Left ventricle myocardium inferior (tissue), 1 donor: ENCODE measurements around the gene CASZ1. TPM values are rescaled to one million over a fixed set of nuclear protein-coding genes. Genes with fewer than 3 reads are reported as not detected.

Source experiments
- DNase-seq: peaks from one replicate; pipeline ENCODE4 v3.0.0-alpha.2; 2020
- H3K27ac ChIP-seq: fragments of 200-600 bp; replicated peaks from 2 replicates; pipeline ENCODE4 v1.8.0; 2021
- H3K27me3 ChIP-seq: fragments of 200-600 bp; 2 replicates; pipeline ENCODE4 v1.8.0; 2021; ENCODE audit warnings: low read depth
- H3K36me3 ChIP-seq: fragments of 200-600 bp; 2 replicates; pipeline ENCODE4 v1.8.0; 2021
- H3K4me1 ChIP-seq: fragments of 200-600 bp; 2 replicates; pipeline ENCODE4 v1.8.0; 2021
- H3K4me3 ChIP-seq: fragments of 200-600 bp; 2 replicates; pipeline ENCODE4 v1.8.0; 2021; ENCODE audit warnings: mild to moderate bottlenecking, moderate library complexity
- H3K9me3 ChIP-seq: fragments of 200-600 bp; replicated peaks from 2 replicates; pipeline ENCODE4 v1.8.0; 2021
- CTCF ChIP-seq: fragments of 200-600 bp; IDR thresholded peaks from 2 replicates; pipeline ENCODE4 v1.8.0; 2021; ENCODE audit warnings: antibody characterized with exemption, mild to moderate bottlenecking, borderline replicate concordance
- intact Hi-C: fragments of 100-400 bp; cut with micrococcal nuclease; formaldehyde crosslinking; loops from one replicate; pipeline ENCODE4 v1.11.0; 2022
- total RNA-seq: library from RNA; stranded (reverse); fragmentation: NEBNext Ultra II Directional; extraction: Animal tissue kit (Norgen Biotek cat#: 25700); gene quantifications from one replicate; pipeline ENCODE4 v1.2.1, GENCODE V29; 2021
- donor health status: DM: no; HTN: yes; CAD: no; lungs with severe emphysema.

Gene CASZ1
- total RNA-seq, 1 donor from 2014 or later = 56.3 TPM

- Histone ChIP-seq H3K27me3 (no peaks in the 10 kb centered on the region), H3K4me1 (peaks cover 10% of the 10 kb centered on the region), H3K36me3 (peaks cover 40% of the 10 kb centered on the region), H3K9me3 (no peaks in the 10 kb centered on the region), H3K4me3 (no peak overlapping the region), H3K27ac (no peak overlapping the region)
- TF ChIP-seq CTCF = no peak
- DNase-seq = no peak
- intact Hi-C loops = no loop called here
Measured at GRCh38 chr1:10651389-10651766, 145.1 kb downstream of the CASZ1 start.

GRCh38 chr1:10650556-10651388 lies 145.7 kb downstream of the CASZ1 start:
- no peak overlapping the region for H3K27ac ChIP-seq
- no peak for DNase-seq
- H3K4me1 ChIP-seq = peaks cover 15% of the 10 kb centered on the region
- H3K36me3 ChIP-seq = peaks cover 40% of the 10 kb centered on the region
- H3K27me3 ChIP-seq = no peaks in the 10 kb centered on the region
- no peaks in the 10 kb centered on the region for H3K9me3 ChIP-seq
- TF ChIP-seq CTCF = no peak
- intact Hi-C loops = no loop called here
- no peak overlapping the region for H3K4me3 ChIP-seq

- no peak overlapping the region for H3K27ac ChIP-seq
- no peak overlapping the region for H3K4me3 ChIP-seq
- intact Hi-C loops = no loop called here
- DNase-seq = no peak
- no peaks in the 10 kb centered on the region for H3K27me3 ChIP-seq
- H3K9me3 ChIP-seq = no peaks in the 10 kb centered on the region
- no peak for TF ChIP-seq CTCF
- peaks cover 45% of the 10 kb centered on the region for H3K36me3 ChIP-seq
- peaks cover 15% of the 10 kb centered on the region for H3K4me1 ChIP-seq
Measured at GRCh38 chr1:10649517-10650201, 146.8 kb downstream of the CASZ1 start.

- Histone ChIP-seq H3K9me3 (no peaks in the 10 kb centered on the region), H3K4me1 (peaks cover 15% of the 10 kb centered on the region), H3K27ac (no peak overlapping the region), H3K27me3 (no peaks in the 10 kb centered on the region), H3K36me3 (peaks cover 46% of the 10 kb centered on the region), H3K4me3 (no peak overlapping the region)
- TF ChIP-seq CTCF = no peak
- no peak for DNase-seq
- intact Hi-C loops = no loop called here
Measured at GRCh38 chr1:10648689-10649516, 147.5 kb downstream of the CASZ1 start.

GRCh38 chr1:10647414-10648170 lies 148.9 kb downstream of the CASZ1 start:
- no peak for TF ChIP-seq CTCF
- peaks cover 46% of the 10 kb centered on the region for H3K36me3 ChIP-seq
- intact Hi-C loops = no loop called here
- H3K9me3 ChIP-seq = no peaks in the 10 kb centered on the region
- no peak for DNase-seq
- no peaks in the 10 kb centered on the region for H3K27me3 ChIP-seq
- H3K4me3 ChIP-seq = no peak overlapping the region
- H3K4me1 ChIP-seq = peaks cover 11% of the 10 kb centered on the region
- H3K27ac ChIP-seq = no peak overlapping the region
